Skeletal muscle cell (primary cell): ENCODE results near the gene RABEP1.

Source experiments
- DNase-seq: peaks from one replicate; pipeline ENCODE4 v3.0.0-alpha.2; 2010; ENCODE audit warnings: low read depth
- H3K4me3 ChIP-seq: 2 replicates; pipeline ENCODE4 v1.5.1; 2011; ENCODE audit warnings: low read depth, mild to moderate bottlenecking, control low read depth, low read length, moderate library complexity

Gene RABEP1

GRCh38 chr17:5263441-5263840, 18.6 kb upstream of the RABEP1 start:
- no peak overlapping the region for H3K4me3 ChIP-seq
- DNase-seq = no peak

- DNase-seq = no peak
- no peak overlapping the region for H3K4me3 ChIP-seq
Measured at GRCh38 chr17:5264893-5265292, 17.2 kb upstream of the RABEP1 start.

GRCh38 chr17:5269241-5269960, 12.7 kb upstream of the RABEP1 start:
- no peak for DNase-seq
- H3K4me3 ChIP-seq = no peak overlapping the region

- no peak for DNase-seq
- no peak overlapping the region for H3K4me3 ChIP-seq
Measured at GRCh38 chr17:5272322-5272721, 9.8 kb upstream of the RABEP1 start.

GRCh38 chr17:5282642-5283217, 646 bp downstream of the RABEP1 start:
- no peak for DNase-seq
- H3K4me3 ChIP-seq = peak overlapping the region; percentile 71

GRCh38 chr17:5283571-5284315, 1.7 kb downstream of the RABEP1 start:
- H3K4me3 ChIP-seq = peak overlapping the region; percentile 71
- no peak for DNase-seq

GRCh38 chr17:5284681-5285080, 2.6 kb downstream of the RABEP1 start:
- DNase-seq = no peak
- no peak overlapping the region for H3K4me3 ChIP-seq

GRCh38 chr17:5286846-5287245, 4.8 kb downstream of the RABEP1 start:
- no peak for DNase-seq
- no peak overlapping the region for H3K4me3 ChIP-seq

GRCh38 chr17:5291683-5292350, 9.7 kb downstream of the RABEP1 start:
- no peak for DNase-seq
- H3K4me3 ChIP-seq = no peak overlapping the region

- no peak overlapping the region for H3K4me3 ChIP-seq
- DNase-seq = no peak
Measured at GRCh38 chr17:5297245-5297644, 15.2 kb downstream of the RABEP1 start.

GRCh38 chr17:5299383-5299782, 17.3 kb downstream of the RABEP1 start:
- DNase-seq = no peak
- no peak overlapping the region for H3K4me3 ChIP-seq

GRCh38 chr17:5304636-5305035, 22.6 kb downstream of the RABEP1 start:
- no peak for DNase-seq
- H3K4me3 ChIP-seq = no peak overlapping the region

GRCh38 chr17:5309851-5310250, 27.8 kb downstream of the RABEP1 start:
- H3K4me3 ChIP-seq = no peak overlapping the region
- no peak for DNase-seq

GRCh38 chr17:5325851-5326250, 43.8 kb downstream of the RABEP1 start:
- no peak for DNase-seq
- no peak overlapping the region for H3K4me3 ChIP-seq

GRCh38 chr17:5329784-5330557, 47.9 kb downstream of the RABEP1 start:
- H3K4me3 ChIP-seq = no peak overlapping the region
- no peak for DNase-seq

GRCh38 chr17:5330981-5331380, 48.9 kb downstream of the RABEP1 start:
- H3K4me3 ChIP-seq = no peak overlapping the region
- DNase-seq = no peak

GRCh38 chr17:5331506-5331905, 49.4 kb downstream of the RABEP1 start:
- H3K4me3 ChIP-seq = no peak overlapping the region
- DNase-seq = no peak

GRCh38 chr17:5344914-5345313, 62.8 kb downstream of the RABEP1 start:
- H3K4me3 ChIP-seq = no peak overlapping the region
- no peak for DNase-seq

GRCh38 chr17:5352681-5353289, 70.7 kb downstream of the RABEP1 start:
- H3K4me3 ChIP-seq = no peak overlapping the region
- DNase-seq = no peak
